H9 (cell line): ENCODE data around the gene EGFL6. TPM values are rescaled to one million over a fixed set of nuclear protein-coding genes. Genes with fewer than 3 reads are reported as not detected.

Source experiments
- DNase-seq: peaks from one replicate; pipeline ENCODE4 v3.0.0-alpha.2; 2017
- H2AFZ ChIP-seq: one replicate; pipeline ENCODE4 v1.6.1; 2013; ENCODE audit warnings: mild to moderate bottlenecking, low read length, control low read depth, moderate library complexity
- H2AK5ac ChIP-seq: 2 replicates; pipeline ENCODE4 v1.6.1; 2013; ENCODE audit warnings: low read length, control low read depth, mixed read lengths; ENCODE audit not compliant: insufficient read length
- H2BK120ac ChIP-seq: one replicate; pipeline ENCODE4 v1.6.1; 2013; ENCODE audit warnings: low read depth, mild to moderate bottlenecking, low read length, control low read depth, inconsistent platforms; ENCODE audit not compliant: poor library complexity, severe bottlenecking
- H2BK12ac ChIP-seq: 2 replicates; pipeline ENCODE4 v1.6.1; 2013; ENCODE audit warnings: low read length, control low read depth, mixed read lengths, low read depth; ENCODE audit not compliant: insufficient read length
- H2BK15ac ChIP-seq: 2 replicates; pipeline ENCODE4 v1.6.1; 2013; ENCODE audit warnings: low read depth, low read length, control low read depth
- H2BK20ac ChIP-seq: one replicate; pipeline ENCODE4 v1.6.1; 2013; ENCODE audit warnings: low read depth, mild to moderate bottlenecking, low read length, control low read depth, inconsistent platforms; ENCODE audit not compliant: poor library complexity, severe bottlenecking
- H2BK5ac ChIP-seq: 2 replicates; pipeline ENCODE4 v1.6.1; 2013; ENCODE audit warnings: low read length, control low read depth, mixed read lengths; ENCODE audit not compliant: insufficient read length
- H3K14ac ChIP-seq: 2 replicates; pipeline ENCODE4 v1.6.1; 2013; ENCODE audit warnings: low read length, control low read depth; ENCODE audit not compliant: insufficient read depth
- H3K18ac ChIP-seq: 2 replicates; pipeline ENCODE4 v1.6.1; 2013; ENCODE audit warnings: low read depth, mild to moderate bottlenecking, mixed read lengths, low read length, control low read depth; ENCODE audit not compliant: insufficient read length
- H3K23ac ChIP-seq: 2 replicates; pipeline ENCODE4 v1.6.1; 2013; ENCODE audit warnings: low read length, control low read depth, mixed read lengths, low read depth; ENCODE audit not compliant: insufficient read length
- H3K23me2 ChIP-seq: 2 replicates; pipeline ENCODE4 v1.6.1; 2013; ENCODE audit warnings: low read depth, mild to moderate bottlenecking, mixed read lengths, low read length, control low read depth; ENCODE audit not compliant: insufficient read length, poor library complexity, severe bottlenecking
- H3K27ac ChIP-seq: 2 replicates; pipeline ENCODE4 v1.5.1; 2013; ENCODE audit warnings: low read length, control low read depth, mixed read lengths, low read depth; ENCODE audit not compliant: insufficient read length
- H3K27me3 ChIP-seq: 2 replicates; pipeline ENCODE4 v1.6.1; 2013; ENCODE audit warnings: low read length, control low read depth, inconsistent platforms; ENCODE audit not compliant: insufficient read depth
- H3K4ac ChIP-seq: 2 replicates; pipeline ENCODE4 v1.6.1; 2013; ENCODE audit warnings: low read depth, mild to moderate bottlenecking, control low read depth, inconsistent platforms, low read length, moderate library complexity
- H3K4me1 ChIP-seq: 2 replicates; pipeline ENCODE4 v1.6.1; 2013; ENCODE audit warnings: low read length, control low read depth, inconsistent platforms; ENCODE audit not compliant: insufficient read depth
- H3K4me2 ChIP-seq: 2 replicates; pipeline ENCODE4 v1.6.1; 2013; ENCODE audit warnings: low read length, control low read depth, mixed read lengths; ENCODE audit not compliant: insufficient read length, insufficient read depth
- H3K56ac ChIP-seq: 2 replicates; pipeline ENCODE4 v1.6.1; 2013; ENCODE audit warnings: low read depth, mild to moderate bottlenecking, mixed read lengths, low read length, control low read depth; ENCODE audit not compliant: insufficient read length
- H3K79me1 ChIP-seq: 2 replicates; pipeline ENCODE4 v1.6.1; 2013; ENCODE audit warnings: low read depth, mild to moderate bottlenecking, moderate library complexity, low read length, control low read depth, inconsistent platforms; ENCODE audit not compliant: insufficient read depth, poor library complexity, severe bottlenecking
- H3K79me2 ChIP-seq: 2 replicates; pipeline ENCODE4 v1.6.1; 2013; ENCODE audit warnings: low read length, control low read depth, inconsistent platforms; ENCODE audit not compliant: insufficient read depth
- H3K9ac ChIP-seq: 2 replicates; pipeline ENCODE4 v1.6.1; 2013; ENCODE audit warnings: low read length, control low read depth, mixed read lengths; ENCODE audit not compliant: insufficient read length; ENCODE audit errors: extremely low read depth
- H3K9me3 ChIP-seq: one replicate; pipeline ENCODE4 v1.6.1; 2013; ENCODE audit warnings: low read depth, low read length, inconsistent platforms; ENCODE audit not compliant: control insufficient read depth
- H3T11ph ChIP-seq: one replicate; pipeline ENCODE4 v1.6.1; 2013; ENCODE audit warnings: mild to moderate bottlenecking, low read length, control low read depth, inconsistent platforms
- H4K20me1 ChIP-seq: one replicate; pipeline ENCODE4 v1.6.1; 2013; ENCODE audit not compliant: control insufficient read depth, insufficient read length, insufficient read depth
- H4K5ac ChIP-seq: 2 replicates; pipeline ENCODE4 v1.6.1; 2013; ENCODE audit warnings: low read depth, mild to moderate bottlenecking, mixed read lengths, low read length, control low read depth; ENCODE audit not compliant: insufficient read length
- H4K8ac ChIP-seq: replicated peaks from 2 replicates; pipeline ENCODE4 v1.6.1; 2013; ENCODE audit warnings: low read length, control low read depth, mixed read lengths, low read depth; ENCODE audit not compliant: insufficient read length
- H4K91ac ChIP-seq: 2 replicates; pipeline ENCODE4 v1.6.1; 2013; ENCODE audit warnings: low read depth, mild to moderate bottlenecking, moderate library complexity, mixed read lengths, low read length, control low read depth; ENCODE audit not compliant: insufficient read length
- H3K27ac Mint-ChIP-seq, 3 experiments: 2 replicates in 2 of 3; 3 replicates in 1 of 3; pipeline ENCODE4 v1.8.0; 2020 to 2021; ENCODE audit warnings: mixed read lengths in 3 of 3, mild to moderate bottlenecking in 1 of 3, moderate library complexity in 1 of 3
- H3K27me3 Mint-ChIP-seq: 2 replicates; pipeline ENCODE4 v1.8.0; 2021; ENCODE audit warnings: low read depth, mild to moderate bottlenecking, moderate library complexity, mixed read lengths
- H3K36me3 Mint-ChIP-seq, 3 experiments: 2 replicates in 2 of 3; 3 replicates in 1 of 3; pipeline ENCODE4 v1.8.0; 2020 to 2021; ENCODE audit warnings: low read depth in 3 of 3, mixed read lengths in 3 of 3; ENCODE audit not compliant: insufficient read depth in 1 of 3
- H3K4me1 Mint-ChIP-seq, 2 experiments: 2 replicates each; pipeline ENCODE4 v1.8.0; 2020; ENCODE audit warnings: mixed read lengths in 2 of 2
- H3K4me3 Mint-ChIP-seq, 2 experiments: 2 replicates in 1 of 2; 3 replicates in 1 of 2; pipeline ENCODE4 v1.8.0; 2020 to 2021; ENCODE audit warnings: mild to moderate bottlenecking in 2 of 2, mixed read lengths in 2 of 2, moderate library complexity in 1 of 2
- H3K9me3 Mint-ChIP-seq, 2 experiments: 2 replicates in 1 of 2; 3 replicates in 1 of 2; pipeline ENCODE4 v1.8.0; 2020; ENCODE audit warnings: mild to moderate bottlenecking in 2 of 2, mixed read lengths in 2 of 2, moderate library complexity in 1 of 2
- CTCF ChIP-seq: fragments of 200-600 bp; sonication (generic); conservative IDR thresholded peaks from 3 replicates; pipeline ENCODE4 v1.8.0; 2021; ENCODE audit warnings: antibody characterized with exemption, mild to moderate bottlenecking
- WGBS: extraction: QIAGEN DNeasy Blood & Tissue Kit; methylation state at CpG from one replicate; pipeline ENCODE4 v1.1.7; 2013; ENCODE audit warnings: missing lambda C conversion rate, low lambda C conversion rate, mixed read lengths; ENCODE audit not compliant: insufficient read length; ENCODE audit errors: extremely low coverage; 5-methylcytosine and 5-hydroxymethylcytosine counted together
- total RNA-seq: library from RNA; stranded (reverse); gene quantifications from 2 replicates; pipeline ENCODE4 v1.2.1, GENCODE V29; 2021

Gene EGFL6
- total RNA-seq, 1 experiment from 2014 or later = 0.94 TPM

GRCh38 chrX:13666836-13667235 is 97.4 kb downstream of the EGFL6 start:
- Histone ChIP-seq H3K79me2 (no peaks in the 10 kb centered on the region), H4K5ac (no peak overlapping the region), H3K23me2 (no peaks in the 10 kb centered on the region), H2AK5ac (no peak overlapping the region), H2AFZ (no peak overlapping the region), H2BK15ac (no peak overlapping the region), H3K27me3 (no peaks in the 10 kb centered on the region), H3T11ph (no peak overlapping the region), H3K56ac (no peak overlapping the region), H3K4me1 (no peaks in the 10 kb centered on the region), H4K20me1 (no peaks in the 10 kb centered on the region), H3K18ac (no peak overlapping the region), H2BK120ac (no peak overlapping the region), H3K9me3 (no peaks in the 10 kb centered on the region), H4K91ac (no peak overlapping the region), H3K14ac (no peak overlapping the region), H3K4me2 (no peak overlapping the region), H4K8ac (no peak overlapping the region), H3K4ac (no peak overlapping the region), H2BK12ac (no peak overlapping the region), H3K23ac (no peak overlapping the region), H3K27ac (no peak overlapping the region), H2BK5ac (no peak overlapping the region), H3K79me1 (no peaks in the 10 kb centered on the region), H2BK20ac (no peak overlapping the region), H3K9ac (no peak overlapping the region)
- peaks cover 11 to 24% (median 16%) of the 10 kb centered on the region in 3 experiments; a peak in 6 of 7 replicates for H3K36me3 Mint-ChIP-seq
- no peaks in the 10 kb centered on the region; the same call in 1 of the 2 replicates for H3K27me3 Mint-ChIP-seq
- no peak overlapping the region for H3K27ac Mint-ChIP-seq
- H3K9me3 Mint-ChIP-seq = peaks cover 29 to 57% of the 10 kb centered on the region in 2 experiments
- H3K4me1 Mint-ChIP-seq = no peaks in the 10 kb centered on the region
- no peak for DNase-seq
- no CpG with 5 or more reads among the region's 3 CpGs for WGBS
- H3K4me3 Mint-ChIP-seq = no peak overlapping the region
- TF ChIP-seq CTCF = no peak
